H1 (cell line): Measurements from ENCODE around the gene PFDN1. TPM values are rescaled to one million over a fixed set of nuclear protein-coding genes. Genes with fewer than 3 reads are reported as not detected.

Experiments used
- ASH2L ChIP-seq: fragments of 200-600, 300-600 bp; sonication (generic); IDR thresholded peaks from one replicate; pipeline ENCODE4 v1.7.1; 2017; ENCODE audit warnings: low read length
- CHD7 ChIP-seq: fragments of 300-600 bp; sonication (generic); IDR thresholded peaks from 2 replicates; pipeline ENCODE4 v1.7.1; 2012; ENCODE audit warnings: low read length, moderate library complexity, mild to moderate bottlenecking, inconsistent platforms; ENCODE audit not compliant: insufficient replicate concordance
- CTCF ChIP-seq, 3 experiments: IDR thresholded peaks; 1 replicate in 2 of 3; 2 replicates in 1 of 3; pipeline versions ENCODE4 v1.5.1 to v1.6.1; 2011; ENCODE audit warnings: low read length in 3 of 3, mild to moderate bottlenecking in 3 of 3, inconsistent platforms in 2 of 3, low read depth in 1 of 3, moderate library complexity in 1 of 3; ENCODE audit not compliant: insufficient read depth in 1 of 3; ENCODE audit errors: control extremely low read depth in 1 of 3
- EGR1 ChIP-seq: IDR thresholded peaks from 2 replicates; pipeline ENCODE4 v1.6.1; 2011; ENCODE audit warnings: low read depth, low read length, borderline replicate concordance
- JUND ChIP-seq: IDR thresholded peaks from 2 replicates; pipeline ENCODE4 v1.6.1; 2011; ENCODE audit warnings: mild to moderate bottlenecking, improper control_type of control experiment, low read length
- YY1 ChIP-seq: IDR thresholded peaks from 2 replicates; pipeline ENCODE4 v1.6.1; 2011; ENCODE audit warnings: low read depth, mild to moderate bottlenecking, low read length
- polyA plus RNA-seq, 7 experiments: library from polyadenylated mRNA; depleted of rRNA in 3 of 7; stranded (reverse) in 5 of 7; unstranded in 2 of 7; fragments of >200 nt in 5 of 7; fragments of 200-250 nt in 2 of 7; gene quantifications; 1 replicate in 5 of 7; 2 replicates in 1 of 7; 4 replicates in 1 of 7; pipeline versions ENCODE4 v1.2.1 to v1.2.3, GENCODE V29; 2011 to 2013; ENCODE audit warnings: missing spikeins in 2 of 7, mixed read lengths in 2 of 7
- total RNA-seq: library from RNA; stranded (reverse); fragmentation: NEBNext Ultra II Directional; extraction: Animal tissue kit (Norgen Biotek cat#: 25700); gene quantifications from 2 replicates; pipeline ENCODE4 v1.2.1, GENCODE V29; 2021

PFDN1 gene
- total and polyA plus RNA-seq, 2 of the 8 experiments (the other 6 are each of a cell fraction or from before 2014, with no cell fraction given), result 53.0 to 89.6 TPM

GRCh38 chr5:140196115-140196814 lies 106.6 kb downstream of the PFDN1 start (continued):
- TF ChIP-seq CHD7 (no peak), EGR1 (no peak), ASH2L (no peak), JUND (no peak), YY1 (no peak), CTCF (IDR thresholded peaks at IDR 0.05; ENCODE audit: control extremely low read depth in 1 of 3, insufficient read depth in 1 of 3, low read depth in 1 of 3, low read length in 3 of 3) (no peak)
- TF ChIP-seq, all 59 proteins: peak for 0
